HEK293 (cell line): Measurements from ENCODE around the gene TBX1.

Experiments
- EGR2 ChIP-seq: fragments of 450-650 bp; formaldehyde crosslinking; IDR thresholded peaks from 2 replicates; pipeline ENCODE4 v1.5.1; 2016; ENCODE audit warnings: low read depth, missing biosample characterization, missing genetic modification characterization
- FEZF1 ChIP-seq: fragments of 450-650 bp; formaldehyde crosslinking; IDR thresholded peaks from 2 replicates; pipeline ENCODE4 v1.5.1; 2016; ENCODE audit warnings: missing biosample characterization, missing genetic modification characterization
- KLF7 ChIP-seq: fragments of 450-650 bp; formaldehyde crosslinking; IDR thresholded peaks from 2 replicates; pipeline ENCODE4 v1.5.1; 2016; ENCODE audit warnings: missing biosample characterization, missing genetic modification characterization, borderline replicate concordance
- MYNN ChIP-seq: fragments of 450-650 bp; formaldehyde crosslinking; IDR thresholded peaks from 2 replicates; pipeline ENCODE4 v1.5.1; 2016; ENCODE audit warnings: missing biosample characterization, missing genetic modification characterization, borderline replicate concordance
- ZBTB21 ChIP-seq: fragments of 450-650 bp; formaldehyde crosslinking; IDR thresholded peaks from 2 replicates; pipeline ENCODE4 v1.5.1; 2017; ENCODE audit warnings: missing biosample characterization, missing genetic modification characterization
- ZFHX2 ChIP-seq: fragments of 450-650 bp; formaldehyde crosslinking; conservative IDR thresholded peaks from 2 replicates; pipeline ENCODE4 v1.5.1; 2016; ENCODE audit warnings: missing biosample characterization, missing genetic modification characterization
- ZNF146 ChIP-seq: fragments of 450-650 bp; formaldehyde crosslinking; IDR thresholded peaks from 2 replicates; pipeline ENCODE4 v1.5.1; 2016; ENCODE audit warnings: missing biosample characterization, missing genetic modification characterization
- ZNF223 ChIP-seq: fragments of 450-650 bp; formaldehyde crosslinking; IDR thresholded peaks from 2 replicates; pipeline ENCODE4 v1.5.1; 2016; ENCODE audit warnings: missing biosample characterization, missing genetic modification characterization
- ZNF248 ChIP-seq: fragments of 450-650 bp; formaldehyde crosslinking; IDR thresholded peaks from 2 replicates; pipeline ENCODE4 v1.5.1; 2017; ENCODE audit warnings: missing biosample characterization, missing genetic modification characterization
- ZNF274 ChIP-seq, 2 experiments: fragments of 200-500 bp in 1 of 2; fragments of 450-650 bp in 1 of 2; sonication (Bioruptor generic) in 1 of 2; formaldehyde crosslinking in 1 of 2; IDR thresholded peaks; 2 replicates each; pipeline versions ENCODE4 v1.5.1 to v1.6.1; 2014 to 2016; ENCODE audit warnings: borderline replicate concordance in 1 of 2, inconsistent platforms in 1 of 2, low read length in 1 of 2, missing biosample characterization in 1 of 2, missing genetic modification characterization in 1 of 2
- ZNF394 ChIP-seq: fragments of 450-650 bp; formaldehyde crosslinking; IDR thresholded peaks from 2 replicates; pipeline ENCODE4 v1.5.1; 2016; ENCODE audit warnings: missing biosample characterization, missing genetic modification characterization, mild to moderate bottlenecking, moderate library complexity, borderline replicate concordance
- ZNF791 ChIP-seq: fragments of 450-650 bp; formaldehyde crosslinking; IDR thresholded peaks from 2 replicates; pipeline ENCODE4 v1.5.1; 2016; ENCODE audit warnings: missing biosample characterization, missing genetic modification characterization
- TF ChIP-seq, protein P1 (sequence below): fragments of 450-650 bp; formaldehyde crosslinking; IDR thresholded peaks from 2 replicates; pipeline ENCODE4 v1.5.1; 2016; ENCODE audit warnings: missing biosample characterization, missing genetic modification characterization, low read depth
- TF ChIP-seq, protein P2 (sequence below): fragments of 450-650 bp; formaldehyde crosslinking; IDR thresholded peaks from 2 replicates; pipeline ENCODE4 v1.5.1; 2016; ENCODE audit warnings: missing biosample characterization, missing genetic modification characterization
- TF ChIP-seq, protein P3 (sequence below): fragments of 450-650 bp; formaldehyde crosslinking; IDR thresholded peaks from 2 replicates; pipeline ENCODE4 v1.5.1; 2016; ENCODE audit warnings: missing biosample characterization, missing genetic modification characterization
- TF ChIP-seq, protein P4 (sequence below): fragments of 450-650 bp; formaldehyde crosslinking; conservative IDR thresholded peaks from 2 replicates; pipeline ENCODE4 v1.5.1; 2016; ENCODE audit warnings: low read depth, missing biosample characterization, missing genetic modification characterization
- TF ChIP-seq, protein P5 (sequence below): fragments of 450-650 bp; formaldehyde crosslinking; IDR thresholded peaks from 2 replicates; pipeline ENCODE4 v1.5.1; 2016; ENCODE audit warnings: missing biosample characterization, missing genetic modification characterization, borderline replicate concordance
- TF ChIP-seq, protein P6 (sequence below): fragments of 450-650 bp; formaldehyde crosslinking; IDR thresholded peaks from 2 replicates; pipeline ENCODE4 v1.5.1; 2016; ENCODE audit warnings: missing biosample characterization, missing genetic modification characterization
- TF ChIP-seq, protein P7 (sequence below): fragments of 450-650 bp; formaldehyde crosslinking; IDR thresholded peaks from 2 replicates; pipeline ENCODE4 v1.5.1; 2016; ENCODE audit warnings: missing biosample characterization, missing genetic modification characterization, borderline replicate concordance

TBX1 gene

DNA sequence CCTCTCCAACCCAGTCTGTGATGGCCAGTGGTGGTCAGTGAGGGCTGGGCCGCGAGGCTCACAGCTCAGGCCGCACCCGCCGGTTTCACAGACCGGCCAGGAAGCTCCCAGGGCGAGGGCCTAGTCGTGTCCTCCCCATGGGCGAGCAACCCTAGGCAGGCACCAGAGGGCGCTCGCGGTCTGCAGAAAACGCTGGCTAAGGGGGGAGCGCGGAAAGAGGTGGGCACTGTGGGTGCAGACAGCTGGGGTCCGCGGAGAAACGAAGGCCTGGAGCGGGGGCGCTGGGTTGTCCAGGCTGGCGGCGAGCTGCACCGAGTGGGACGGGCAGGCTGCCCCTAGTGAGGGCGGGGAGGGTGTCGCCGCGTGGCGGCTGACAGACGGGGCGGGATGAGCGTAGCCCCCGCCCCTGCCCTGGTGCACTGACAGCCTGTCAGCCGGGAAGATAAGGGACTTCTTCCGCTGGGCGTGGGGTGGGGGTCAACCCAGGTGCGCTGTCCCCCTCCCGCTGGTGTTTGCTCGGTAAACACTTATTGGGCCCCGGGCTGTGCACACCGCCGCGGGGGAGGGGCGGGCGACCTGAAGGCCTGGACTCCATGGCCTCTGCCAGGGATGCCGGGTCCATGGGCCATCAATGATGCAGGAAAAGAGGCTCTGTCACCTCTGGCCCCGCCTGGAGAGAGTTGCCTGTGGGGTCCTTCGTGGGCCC lies 29.8 kb upstream of the TBX1 start (continued):
- TF ChIP-seq ZNF394 (tag by site-specific recombination) (no peak), EGR2 (tag by site-specific recombination) (peak; percentile 95), ZNF274 (IDR thresholded peaks at IDR 0.05; ENCODE audit: low read length) (no peak), ZNF274 (tag by site-specific recombination; IDR thresholded peaks at IDR 0.05; ENCODE audit: borderline replicate concordance) (no peak), ZFHX2 (peak; percentile 95), ZNF223 (tag by site-specific recombination) (no peak), KLF7 (tag by site-specific recombination) (no peak; the same call in 1 of the 2 replicates), ZBTB21 (tag by site-specific recombination) (no peak), ZNF248 (no peak), FEZF1 (tag by site-specific recombination) (no peak), ZNF146 (tag by site-specific recombination) (no peak), MYNN (no peak), ZNF791 (tag by site-specific recombination) (no peak)
- TF ChIP-seq, protein P1, sequence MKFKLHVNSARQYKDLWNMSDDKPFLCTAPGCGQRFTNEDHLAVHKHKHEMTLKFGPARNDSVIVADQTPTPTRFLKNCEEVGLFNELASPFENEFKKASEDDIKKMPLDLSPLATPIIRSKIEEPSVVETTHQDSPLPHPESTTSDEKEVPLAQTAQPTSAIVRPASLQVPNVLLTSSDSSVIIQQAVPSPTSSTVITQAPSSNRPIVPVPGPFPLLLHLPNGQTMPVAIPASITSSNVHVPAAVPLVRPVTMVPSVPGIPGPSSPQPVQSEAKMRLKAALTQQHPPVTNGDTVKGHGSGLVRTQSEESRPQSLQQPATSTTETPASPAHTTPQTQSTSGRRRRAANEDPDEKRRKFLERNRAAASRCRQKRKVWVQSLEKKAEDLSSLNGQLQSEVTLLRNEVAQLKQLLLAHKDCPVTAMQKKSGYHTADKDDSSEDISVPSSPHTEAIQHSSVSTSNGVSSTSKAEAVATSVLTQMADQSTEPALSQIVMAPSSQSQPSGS (tag by site-specific recombination) = no peak
- TF ChIP-seq, protein P2, sequence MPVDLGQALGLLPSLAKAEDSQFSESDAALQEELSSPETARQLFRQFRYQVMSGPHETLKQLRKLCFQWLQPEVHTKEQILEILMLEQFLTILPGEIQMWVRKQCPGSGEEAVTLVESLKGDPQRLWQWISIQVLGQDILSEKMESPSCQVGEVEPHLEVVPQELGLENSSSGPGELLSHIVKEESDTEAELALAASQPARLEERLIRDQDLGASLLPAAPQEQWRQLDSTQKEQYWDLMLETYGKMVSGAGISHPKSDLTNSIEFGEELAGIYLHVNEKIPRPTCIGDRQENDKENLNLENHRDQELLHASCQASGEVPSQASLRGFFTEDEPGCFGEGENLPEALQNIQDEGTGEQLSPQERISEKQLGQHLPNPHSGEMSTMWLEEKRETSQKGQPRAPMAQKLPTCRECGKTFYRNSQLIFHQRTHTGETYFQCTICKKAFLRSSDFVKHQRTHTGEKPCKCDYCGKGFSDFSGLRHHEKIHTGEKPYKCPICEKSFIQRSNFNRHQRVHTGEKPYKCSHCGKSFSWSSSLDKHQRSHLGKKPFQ = peak; percentile 30; the same call in 1 of the 2 replicates
- TF ChIP-seq, protein P3, sequence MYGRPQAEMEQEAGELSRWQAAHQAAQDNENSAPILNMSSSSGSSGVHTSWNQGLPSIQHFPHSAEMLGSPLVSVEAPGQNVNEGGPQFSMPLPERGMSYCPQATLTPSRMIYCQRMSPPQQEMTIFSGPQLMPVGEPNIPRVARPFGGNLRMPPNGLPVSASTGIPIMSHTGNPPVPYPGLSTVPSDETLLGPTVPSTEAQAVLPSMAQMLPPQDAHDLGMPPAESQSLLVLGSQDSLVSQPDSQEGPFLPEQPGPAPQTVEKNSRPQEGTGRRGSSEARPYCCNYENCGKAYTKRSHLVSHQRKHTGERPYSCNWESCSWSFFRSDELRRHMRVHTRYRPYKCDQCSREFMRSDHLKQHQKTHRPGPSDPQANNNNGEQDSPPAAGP (tag by site-specific recombination) = peak; percentile 88; the same call in 1 of the 2 replicates
- TF ChIP-seq, protein P4, sequence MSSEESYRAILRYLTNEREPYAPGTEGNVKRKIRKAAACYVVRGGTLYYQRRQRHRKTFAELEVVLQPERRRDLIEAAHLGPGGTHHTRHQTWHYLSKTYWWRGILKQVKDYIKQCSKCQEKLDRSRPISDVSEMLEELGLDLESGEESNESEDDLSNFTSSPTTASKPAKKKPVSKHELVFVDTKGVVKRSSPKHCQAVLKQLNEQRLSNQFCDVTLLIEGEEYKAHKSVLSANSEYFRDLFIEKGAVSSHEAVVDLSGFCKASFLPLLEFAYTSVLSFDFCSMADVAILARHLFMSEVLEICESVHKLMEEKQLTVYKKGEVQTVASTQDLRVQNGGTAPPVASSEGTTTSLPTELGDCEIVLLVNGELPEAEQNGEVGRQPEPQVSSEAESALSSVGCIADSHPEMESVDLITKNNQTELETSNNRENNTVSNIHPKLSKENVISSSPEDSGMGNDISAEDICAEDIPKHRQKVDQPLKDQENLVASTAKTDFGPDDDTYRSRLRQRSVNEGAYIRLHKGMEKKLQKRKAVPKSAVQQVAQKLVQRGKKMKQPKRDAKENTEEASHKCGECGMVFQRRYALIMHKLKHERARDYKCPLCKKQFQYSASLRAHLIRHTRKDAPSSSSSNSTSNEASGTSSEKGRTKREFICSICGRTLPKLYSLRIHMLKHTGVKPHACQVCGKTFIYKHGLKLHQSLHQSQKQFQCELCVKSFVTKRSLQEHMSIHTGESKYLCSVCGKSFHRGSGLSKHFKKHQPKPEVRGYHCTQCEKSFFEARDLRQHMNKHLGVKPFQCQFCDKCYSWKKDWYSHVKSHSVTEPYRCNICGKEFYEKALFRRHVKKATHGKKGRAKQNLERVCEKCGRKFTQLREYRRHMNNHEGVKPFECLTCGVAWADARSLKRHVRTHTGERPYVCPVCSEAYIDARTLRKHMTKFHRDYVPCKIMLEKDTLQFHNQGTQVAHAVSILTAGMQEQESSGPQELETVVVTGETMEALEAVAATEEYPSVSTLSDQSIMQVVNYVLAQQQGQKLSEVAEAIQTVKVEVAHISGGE = no peak
- TF ChIP-seq, protein P5, sequence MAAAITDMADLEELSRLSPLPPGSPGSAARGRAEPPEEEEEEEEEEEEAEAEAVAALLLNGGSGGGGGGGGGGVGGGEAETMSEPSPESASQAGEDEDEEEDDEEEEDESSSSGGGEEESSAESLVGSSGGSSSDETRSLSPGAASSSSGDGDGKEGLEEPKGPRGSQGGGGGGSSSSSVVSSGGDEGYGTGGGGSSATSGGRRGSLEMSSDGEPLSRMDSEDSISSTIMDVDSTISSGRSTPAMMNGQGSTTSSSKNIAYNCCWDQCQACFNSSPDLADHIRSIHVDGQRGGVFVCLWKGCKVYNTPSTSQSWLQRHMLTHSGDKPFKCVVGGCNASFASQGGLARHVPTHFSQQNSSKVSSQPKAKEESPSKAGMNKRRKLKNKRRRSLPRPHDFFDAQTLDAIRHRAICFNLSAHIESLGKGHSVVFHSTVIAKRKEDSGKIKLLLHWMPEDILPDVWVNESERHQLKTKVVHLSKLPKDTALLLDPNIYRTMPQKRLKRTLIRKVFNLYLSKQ (tag by site-specific recombination) = no peak
- TF ChIP-seq, protein P6, sequence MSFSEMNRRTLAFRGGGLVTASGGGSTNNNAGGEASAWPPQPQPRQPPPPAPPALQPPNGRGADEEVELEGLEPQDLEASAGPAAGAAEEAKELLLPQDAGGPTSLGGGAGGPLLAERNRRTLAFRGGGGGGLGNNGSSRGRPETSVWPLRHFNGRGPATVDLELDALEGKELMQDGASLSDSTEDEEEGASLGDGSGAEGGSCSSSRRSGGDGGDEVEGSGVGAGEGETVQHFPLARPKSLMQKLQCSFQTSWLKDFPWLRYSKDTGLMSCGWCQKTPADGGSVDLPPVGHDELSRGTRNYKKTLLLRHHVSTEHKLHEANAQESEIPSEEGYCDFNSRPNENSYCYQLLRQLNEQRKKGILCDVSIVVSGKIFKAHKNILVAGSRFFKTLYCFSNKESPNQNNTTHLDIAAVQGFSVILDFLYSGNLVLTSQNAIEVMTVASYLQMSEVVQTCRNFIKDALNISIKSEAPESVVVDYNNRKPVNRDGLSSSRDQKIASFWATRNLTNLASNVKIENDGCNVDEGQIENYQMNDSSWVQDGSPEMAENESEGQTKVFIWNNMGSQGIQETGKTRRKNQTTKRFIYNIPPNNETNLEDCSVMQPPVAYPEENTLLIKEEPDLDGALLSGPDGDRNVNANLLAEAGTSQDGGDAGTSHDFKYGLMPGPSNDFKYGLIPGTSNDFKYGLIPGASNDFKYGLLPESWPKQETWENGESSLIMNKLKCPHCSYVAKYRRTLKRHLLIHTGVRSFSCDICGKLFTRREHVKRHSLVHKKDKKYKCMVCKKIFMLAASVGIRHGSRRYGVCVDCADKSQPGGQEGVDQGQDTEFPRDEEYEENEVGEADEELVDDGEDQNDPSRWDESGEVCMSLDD = peak; percentile 91
- TF ChIP-seq, protein P7, sequence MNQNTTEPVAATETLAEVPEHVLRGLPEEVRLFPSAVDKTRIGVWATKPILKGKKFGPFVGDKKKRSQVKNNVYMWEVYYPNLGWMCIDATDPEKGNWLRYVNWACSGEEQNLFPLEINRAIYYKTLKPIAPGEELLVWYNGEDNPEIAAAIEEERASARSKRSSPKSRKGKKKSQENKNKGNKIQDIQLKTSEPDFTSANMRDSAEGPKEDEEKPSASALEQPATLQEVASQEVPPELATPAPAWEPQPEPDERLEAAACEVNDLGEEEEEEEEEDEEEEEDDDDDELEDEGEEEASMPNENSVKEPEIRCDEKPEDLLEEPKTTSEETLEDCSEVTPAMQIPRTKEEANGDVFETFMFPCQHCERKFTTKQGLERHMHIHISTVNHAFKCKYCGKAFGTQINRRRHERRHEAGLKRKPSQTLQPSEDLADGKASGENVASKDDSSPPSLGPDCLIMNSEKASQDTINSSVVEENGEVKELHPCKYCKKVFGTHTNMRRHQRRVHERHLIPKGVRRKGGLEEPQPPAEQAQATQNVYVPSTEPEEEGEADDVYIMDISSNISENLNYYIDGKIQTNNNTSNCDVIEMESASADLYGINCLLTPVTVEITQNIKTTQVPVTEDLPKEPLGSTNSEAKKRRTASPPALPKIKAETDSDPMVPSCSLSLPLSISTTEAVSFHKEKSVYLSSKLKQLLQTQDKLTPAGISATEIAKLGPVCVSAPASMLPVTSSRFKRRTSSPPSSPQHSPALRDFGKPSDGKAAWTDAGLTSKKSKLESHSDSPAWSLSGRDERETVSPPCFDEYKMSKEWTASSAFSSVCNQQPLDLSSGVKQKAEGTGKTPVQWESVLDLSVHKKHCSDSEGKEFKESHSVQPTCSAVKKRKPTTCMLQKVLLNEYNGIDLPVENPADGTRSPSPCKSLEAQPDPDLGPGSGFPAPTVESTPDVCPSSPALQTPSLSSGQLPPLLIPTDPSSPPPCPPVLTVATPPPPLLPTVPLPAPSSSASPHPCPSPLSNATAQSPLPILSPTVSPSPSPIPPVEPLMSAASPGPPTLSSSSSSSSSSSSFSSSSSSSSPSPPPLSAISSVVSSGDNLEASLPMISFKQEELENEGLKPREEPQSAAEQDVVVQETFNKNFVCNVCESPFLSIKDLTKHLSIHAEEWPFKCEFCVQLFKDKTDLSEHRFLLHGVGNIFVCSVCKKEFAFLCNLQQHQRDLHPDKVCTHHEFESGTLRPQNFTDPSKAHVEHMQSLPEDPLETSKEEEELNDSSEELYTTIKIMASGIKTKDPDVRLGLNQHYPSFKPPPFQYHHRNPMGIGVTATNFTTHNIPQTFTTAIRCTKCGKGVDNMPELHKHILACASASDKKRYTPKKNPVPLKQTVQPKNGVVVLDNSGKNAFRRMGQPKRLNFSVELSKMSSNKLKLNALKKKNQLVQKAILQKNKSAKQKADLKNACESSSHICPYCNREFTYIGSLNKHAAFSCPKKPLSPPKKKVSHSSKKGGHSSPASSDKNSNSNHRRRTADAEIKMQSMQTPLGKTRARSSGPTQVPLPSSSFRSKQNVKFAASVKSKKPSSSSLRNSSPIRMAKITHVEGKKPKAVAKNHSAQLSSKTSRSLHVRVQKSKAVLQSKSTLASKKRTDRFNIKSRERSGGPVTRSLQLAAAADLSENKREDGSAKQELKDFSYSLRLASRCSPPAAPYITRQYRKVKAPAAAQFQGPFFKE (tag by site-specific recombination) = no peak
